Vagina (tissue), 2 donors: ENCODE measurements around the gene OR5D13.

Experiments
- POLR2A ChIP-seq, 2 donors: fragments of 450-650 bp; IDR thresholded peaks; one replicate each; pipeline ENCODE4 v1.6.1; 2017; ENCODE audit warnings: antibody characterized with exemption in 2 of 2, mild to moderate bottlenecking in 2 of 2, moderate library complexity in 2 of 2
- TF ChIP-seq, protein P1 (sequence below), 3 experiments: fragments of 450-650 bp in 2 of 3; fragments of 200-600 bp in 1 of 3; sonication (generic) in 1 of 3; IDR thresholded peaks; one replicate each; pipeline ENCODE4 v1.5.1; 2017 to 2019; ENCODE audit warnings: antibody characterized with exemption in 3 of 3, mild to moderate bottlenecking in 2 of 3, moderate library complexity in 2 of 3

- no peak for TF ChIP-seq POLR2A (IDR thresholded peaks at IDR 0.05)
- TF ChIP-seq, protein P1, sequence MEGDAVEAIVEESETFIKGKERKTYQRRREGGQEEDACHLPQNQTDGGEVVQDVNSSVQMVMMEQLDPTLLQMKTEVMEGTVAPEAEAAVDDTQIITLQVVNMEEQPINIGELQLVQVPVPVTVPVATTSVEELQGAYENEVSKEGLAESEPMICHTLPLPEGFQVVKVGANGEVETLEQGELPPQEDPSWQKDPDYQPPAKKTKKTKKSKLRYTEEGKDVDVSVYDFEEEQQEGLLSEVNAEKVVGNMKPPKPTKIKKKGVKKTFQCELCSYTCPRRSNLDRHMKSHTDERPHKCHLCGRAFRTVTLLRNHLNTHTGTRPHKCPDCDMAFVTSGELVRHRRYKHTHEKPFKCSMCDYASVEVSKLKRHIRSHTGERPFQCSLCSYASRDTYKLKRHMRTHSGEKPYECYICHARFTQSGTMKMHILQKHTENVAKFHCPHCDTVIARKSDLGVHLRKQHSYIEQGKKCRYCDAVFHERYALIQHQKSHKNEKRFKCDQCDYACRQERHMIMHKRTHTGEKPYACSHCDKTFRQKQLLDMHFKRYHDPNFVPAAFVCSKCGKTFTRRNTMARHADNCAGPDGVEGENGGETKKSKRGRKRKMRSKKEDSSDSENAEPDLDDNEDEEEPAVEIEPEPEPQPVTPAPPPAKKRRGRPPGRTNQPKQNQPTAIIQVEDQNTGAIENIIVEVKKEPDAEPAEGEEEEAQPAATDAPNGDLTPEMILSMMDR (IDR thresholded peaks at IDR 0.05): no peak
Observed at GRCh38 chr11:55819330-55819729, 46.1 kb downstream of the OR5D13 start, which contains the start of gene OR5D18.
